ENCODE data around the gene SH3GL1.

The SH3GL1 gene

GRCh38 chr19:4385291-4386040 is 14.9 kb downstream of the SH3GL1 start:
- DNase-seq (ENCODE audit: low read depth), result no peak
- H3K4me3 ChIP-seq (ENCODE audit: low read depth, low read length), result no peak overlapping the region
- TF ChIP-seq CTCF (IDR thresholded peaks at IDR 0.05; ENCODE audit: low read depth, low read length, missing control alignments), result no peak

- H3K4me3 ChIP-seq (ENCODE audit: low read depth, low read length), result peak overlapping the region; percentile 30
- DNase-seq (ENCODE audit: low read depth), result no peak
- TF ChIP-seq CTCF (IDR thresholded peaks at IDR 0.05; ENCODE audit: low read depth, low read length, missing control alignments), result no peak
These were observed 20.1 kb downstream of the SH3GL1 start for GRCh38 chr19:4380254-4380727.

- no peak for TF ChIP-seq CTCF (IDR thresholded peaks at IDR 0.05; ENCODE audit: low read depth, low read length, missing control alignments)
- peak overlapping the region; percentile 30 for H3K4me3 ChIP-seq (ENCODE audit: low read depth, low read length)
- DNase-seq (ENCODE audit: low read depth), result no peak
These were observed 20.7 kb downstream of the SH3GL1 start for GRCh38 chr19:4379383-4380253.

GRCh38 chr19:4378886-4379285 is 21.5 kb downstream of the SH3GL1 start:
- no peak for DNase-seq (ENCODE audit: low read depth)
- H3K4me3 ChIP-seq (ENCODE audit: low read depth, low read length), result peak overlapping the region; percentile 30
- no peak for TF ChIP-seq CTCF (IDR thresholded peaks at IDR 0.05; ENCODE audit: low read depth, low read length, missing control alignments)

GRCh38 chr19:4376991-4377781 is 23.2 kb downstream of the SH3GL1 start:
- TF ChIP-seq CTCF (IDR thresholded peaks at IDR 0.05; ENCODE audit: low read depth, low read length, missing control alignments), result no peak
- peak overlapping the region; percentile 41; the same call in 1 of the 2 replicates for H3K4me3 ChIP-seq (ENCODE audit: low read depth, low read length)
- no peak for DNase-seq (ENCODE audit: low read depth)

- DNase-seq (ENCODE audit: low read depth), result no peak
- no peak for TF ChIP-seq CTCF (IDR thresholded peaks at IDR 0.05; ENCODE audit: low read depth, low read length, missing control alignments)
- H3K4me3 ChIP-seq (ENCODE audit: low read depth, low read length), result peak overlapping the region; percentile 41; the same call in 1 of the 2 replicates
These were observed 23.7 kb downstream of the SH3GL1 start for GRCh38 chr19:4376671-4376990.
